ENCODE measurements around the gene AOPEP.

AOPEP gene

DNA sequence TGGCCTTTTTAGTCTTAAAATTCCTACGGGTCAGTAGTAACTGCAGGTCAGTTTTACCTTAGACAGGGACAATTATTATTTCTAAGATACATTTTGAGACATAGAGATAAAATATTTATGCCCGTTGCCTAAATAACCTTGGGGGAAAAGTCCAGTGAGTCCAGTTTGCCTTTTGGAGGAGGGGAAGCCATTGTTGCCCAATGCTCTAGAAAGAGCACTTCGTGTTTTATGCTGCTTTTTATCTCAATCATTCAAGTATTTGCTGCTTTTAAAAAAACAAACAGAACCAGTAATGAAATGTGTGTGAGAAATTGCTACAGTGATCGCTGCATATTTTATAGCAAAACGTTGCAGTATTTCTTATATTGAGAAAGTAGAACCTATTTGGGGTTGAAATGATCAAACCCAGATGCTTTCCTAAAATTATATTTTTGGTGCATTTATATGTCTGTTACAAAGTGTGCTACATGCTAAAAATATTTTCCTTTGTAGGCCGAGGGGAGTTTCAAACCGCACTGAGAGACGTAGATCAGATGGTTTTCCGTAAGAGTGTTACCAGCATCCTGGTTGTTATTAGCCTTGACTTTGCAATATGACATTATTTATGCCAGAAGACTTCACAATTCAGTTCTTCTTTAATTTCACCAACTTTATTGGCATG is 266.8 kb downstream of the AOPEP start:
- no peaks in the 10 kb centered on the region for H3K27me3 ChIP-seq
- H3K4me1 ChIP-seq: peaks cover 24% of the 10 kb centered on the region
- H3K4me3 ChIP-seq (ENCODE audit: low read depth, low read length): no peak overlapping the region
- TF ChIP-seq, protein P1, sequence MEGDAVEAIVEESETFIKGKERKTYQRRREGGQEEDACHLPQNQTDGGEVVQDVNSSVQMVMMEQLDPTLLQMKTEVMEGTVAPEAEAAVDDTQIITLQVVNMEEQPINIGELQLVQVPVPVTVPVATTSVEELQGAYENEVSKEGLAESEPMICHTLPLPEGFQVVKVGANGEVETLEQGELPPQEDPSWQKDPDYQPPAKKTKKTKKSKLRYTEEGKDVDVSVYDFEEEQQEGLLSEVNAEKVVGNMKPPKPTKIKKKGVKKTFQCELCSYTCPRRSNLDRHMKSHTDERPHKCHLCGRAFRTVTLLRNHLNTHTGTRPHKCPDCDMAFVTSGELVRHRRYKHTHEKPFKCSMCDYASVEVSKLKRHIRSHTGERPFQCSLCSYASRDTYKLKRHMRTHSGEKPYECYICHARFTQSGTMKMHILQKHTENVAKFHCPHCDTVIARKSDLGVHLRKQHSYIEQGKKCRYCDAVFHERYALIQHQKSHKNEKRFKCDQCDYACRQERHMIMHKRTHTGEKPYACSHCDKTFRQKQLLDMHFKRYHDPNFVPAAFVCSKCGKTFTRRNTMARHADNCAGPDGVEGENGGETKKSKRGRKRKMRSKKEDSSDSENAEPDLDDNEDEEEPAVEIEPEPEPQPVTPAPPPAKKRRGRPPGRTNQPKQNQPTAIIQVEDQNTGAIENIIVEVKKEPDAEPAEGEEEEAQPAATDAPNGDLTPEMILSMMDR (IDR thresholded peaks at IDR 0.05; ENCODE audit: low read depth, low read length): no peak
- no peak for DNase-seq
- H3K9me3 ChIP-seq: no peaks in the 10 kb centered on the region
- H3K36me3 ChIP-seq: no peaks in the 10 kb centered on the region

DNA sequence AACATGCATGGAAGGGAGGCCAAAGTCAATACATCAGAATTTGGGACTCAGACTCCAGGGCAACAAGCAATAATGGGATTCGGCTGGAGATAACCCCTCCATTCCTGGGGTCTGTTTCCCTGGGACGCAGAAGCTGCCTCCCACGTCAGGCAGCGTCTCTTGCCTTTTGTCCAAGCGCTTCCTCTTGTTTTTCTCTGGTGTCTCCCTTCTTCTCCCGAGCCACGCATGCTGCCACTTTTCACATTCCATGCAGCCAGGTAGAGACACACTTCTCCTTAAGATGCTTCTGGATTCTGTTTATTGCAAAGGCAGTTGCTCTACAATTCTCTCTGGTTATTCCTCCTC is 267.3 kb downstream of the AOPEP start:
- Histone ChIP-seq H3K36me3 (no peaks in the 10 kb centered on the region), H3K27me3 (no peaks in the 10 kb centered on the region), H3K9me3 (no peaks in the 10 kb centered on the region), H3K4me3 (ENCODE audit: low read depth, low read length) (no peak overlapping the region), H3K4me1 (peaks cover 24% of the 10 kb centered on the region)
- DNase-seq: no peak
- TF ChIP-seq, protein P1 (IDR thresholded peaks at IDR 0.05; ENCODE audit: low read depth, low read length): no peak

DNA sequence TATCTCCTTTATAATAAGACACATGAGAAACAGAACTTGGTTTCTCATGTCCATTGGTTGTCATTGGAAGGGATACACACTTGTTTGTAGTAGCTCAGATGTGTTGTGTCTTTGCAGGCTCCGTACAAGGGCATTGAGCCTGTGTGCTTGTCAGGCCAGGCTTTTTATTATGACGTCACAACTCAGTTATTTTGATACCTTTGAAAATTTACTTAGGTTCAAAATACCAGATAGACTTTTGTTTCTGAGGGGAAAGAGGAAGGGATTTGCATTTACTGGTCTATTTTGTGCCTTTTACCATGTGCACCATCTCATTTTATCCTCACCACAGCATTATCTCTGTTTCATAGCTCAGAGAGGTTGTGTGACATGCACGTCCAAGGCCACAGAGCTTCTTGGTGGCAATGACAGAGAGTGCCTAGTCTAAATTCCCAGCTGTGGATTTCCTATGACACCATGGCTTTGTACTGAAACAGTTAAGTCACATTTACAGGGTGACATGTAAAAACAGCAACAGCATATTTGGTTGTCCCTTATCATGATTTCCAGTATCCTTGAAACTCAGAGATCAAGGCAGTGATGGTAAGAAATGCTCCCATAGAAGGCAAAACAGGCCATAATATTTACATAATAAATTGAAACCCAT is 268.7 kb downstream of the AOPEP start:
- no peak overlapping the region for H3K4me3 ChIP-seq (ENCODE audit: low read depth, low read length)
- no peaks in the 10 kb centered on the region for H3K36me3 ChIP-seq
- no peak for DNase-seq
- TF ChIP-seq, protein P1 (IDR thresholded peaks at IDR 0.05; ENCODE audit: low read depth, low read length): no peak
- peaks cover 24% of the 10 kb centered on the region for H3K4me1 ChIP-seq
- no peaks in the 10 kb centered on the region for H3K27me3 ChIP-seq
- no peaks in the 10 kb centered on the region for H3K9me3 ChIP-seq

DNA sequence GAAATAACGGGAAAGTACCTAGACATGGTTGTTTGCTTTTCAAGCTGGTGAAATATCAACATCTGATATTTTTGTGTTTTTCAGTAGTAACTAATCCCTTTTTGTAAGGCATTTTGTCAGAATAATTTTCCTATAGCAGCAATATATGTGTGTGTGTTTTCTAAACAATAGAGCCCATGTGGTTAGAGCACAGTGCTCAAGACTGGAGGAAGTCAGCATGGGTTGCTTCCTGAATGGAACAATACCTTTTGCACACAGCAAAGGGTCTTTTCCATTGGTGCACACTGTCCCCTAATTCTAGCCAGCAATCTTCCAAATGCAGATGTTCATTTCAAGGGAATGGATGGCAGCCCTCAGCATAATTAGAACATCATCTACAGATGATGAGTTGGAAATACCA is 270.1 kb downstream of the AOPEP start:
- H3K4me3 ChIP-seq (ENCODE audit: low read depth, low read length): no peak overlapping the region
- no peak for DNase-seq

DNA sequence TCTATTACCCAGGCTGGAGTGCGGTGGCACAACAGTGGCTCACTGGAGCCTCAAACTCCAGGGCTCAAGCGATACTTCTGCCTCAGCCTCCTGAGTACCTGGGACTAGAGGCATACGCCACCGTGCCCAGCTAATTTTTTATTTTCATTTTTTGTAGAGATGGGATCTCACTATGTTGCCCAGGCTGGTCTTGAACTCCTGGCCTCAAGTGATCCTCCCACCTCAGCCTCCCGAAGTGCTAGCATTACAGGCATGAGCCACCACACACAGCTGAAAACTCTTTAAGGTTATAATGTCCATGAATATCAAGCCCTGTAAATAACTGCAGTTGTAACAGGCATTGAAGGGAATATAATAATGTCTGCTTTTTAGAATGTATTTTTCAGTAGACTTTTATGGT is 271.2 kb downstream of the AOPEP start:
- H3K4me1 ChIP-seq: peaks cover 30% of the 10 kb centered on the region

More for the DNA sequence above, 270.1 kb downstream of the AOPEP start:
- no peaks in the 10 kb centered on the region for H3K27me3 ChIP-seq
- peaks cover 24% of the 10 kb centered on the region for H3K4me1 ChIP-seq
- TF ChIP-seq, protein P1 (IDR thresholded peaks at IDR 0.05; ENCODE audit: low read depth, low read length): no peak
- H3K36me3 ChIP-seq: no peaks in the 10 kb centered on the region
- no peaks in the 10 kb centered on the region for H3K9me3 ChIP-seq

DNA sequence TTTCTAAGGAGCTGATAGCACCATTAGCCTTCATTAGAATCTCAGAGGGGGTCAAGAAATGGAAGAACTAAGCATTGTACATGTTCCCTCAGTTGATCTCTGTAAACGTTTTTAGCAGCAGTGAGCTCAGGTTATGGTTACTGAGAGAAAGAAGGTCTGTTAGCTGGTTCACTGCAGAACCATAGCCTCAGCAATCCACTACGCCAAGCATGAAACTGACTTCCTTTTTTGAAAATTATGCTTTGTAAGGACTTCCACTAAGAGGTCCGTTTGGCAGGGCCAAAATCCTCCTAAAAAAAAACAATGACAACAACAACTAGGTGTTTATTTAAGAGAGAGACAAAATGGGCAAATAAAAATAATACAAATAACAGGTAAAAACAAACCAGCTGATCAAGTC is 273.3 kb downstream of the AOPEP start:
- Histone ChIP-seq H3K4me3 (ENCODE audit: low read depth, low read length) (no peak overlapping the region), H3K4me1 (peaks cover 37% of the 10 kb centered on the region), H3K9me3 (no peaks in the 10 kb centered on the region), H3K36me3 (no peaks in the 10 kb centered on the region), H3K27me3 (no peaks in the 10 kb centered on the region)
- TF ChIP-seq, protein P1 (IDR thresholded peaks at IDR 0.05; ENCODE audit: low read depth, low read length): no peak
- DNase-seq: no peak

More for the DNA sequence above, 271.2 kb downstream of the AOPEP start:
- no peak overlapping the region for H3K4me3 ChIP-seq (ENCODE audit: low read depth, low read length)
- no peak for DNase-seq
- H3K9me3 ChIP-seq: no peaks in the 10 kb centered on the region
- TF ChIP-seq, protein P1 (IDR thresholded peaks at IDR 0.05; ENCODE audit: low read depth, low read length): no peak
- H3K36me3 ChIP-seq: no peaks in the 10 kb centered on the region
- H3K27me3 ChIP-seq: no peaks in the 10 kb centered on the region
